Epithelial cell of proximal tubule (primary cell): ENCODE measurements around the gene CDR2. TPM values are rescaled to one million over a fixed set of nuclear protein-coding genes. Genes with fewer than 3 reads are reported as not detected.

Experiments used
- DNase-seq: peaks from one replicate; pipeline ENCODE4 v3.0.0-alpha.2; 2011; ENCODE audit warnings: low read depth
- H3K4me3 ChIP-seq: 2 replicates; pipeline ENCODE4 v1.5.1; 2011; ENCODE audit warnings: low read depth, mild to moderate bottlenecking, low read length
- total RNA-seq: library from RNA; depleted of rRNA; stranded (reverse); fragments of >200 nt; gene quantifications from 2 replicates; pipeline ENCODE4 v1.2.3, GENCODE V29; 2015
- TF ChIP-seq, protein P1 (sequence below): conservative IDR thresholded peaks from 2 replicates; pipeline ENCODE4 v1.5.1; 2012; ENCODE audit warnings: low read depth, mild to moderate bottlenecking, low read length

The CDR2 gene
- total RNA-seq, 1 donor from 2014 or later, result 37.0 TPM

- no peak overlapping the region for H3K4me3 ChIP-seq
- TF ChIP-seq, protein P1, sequence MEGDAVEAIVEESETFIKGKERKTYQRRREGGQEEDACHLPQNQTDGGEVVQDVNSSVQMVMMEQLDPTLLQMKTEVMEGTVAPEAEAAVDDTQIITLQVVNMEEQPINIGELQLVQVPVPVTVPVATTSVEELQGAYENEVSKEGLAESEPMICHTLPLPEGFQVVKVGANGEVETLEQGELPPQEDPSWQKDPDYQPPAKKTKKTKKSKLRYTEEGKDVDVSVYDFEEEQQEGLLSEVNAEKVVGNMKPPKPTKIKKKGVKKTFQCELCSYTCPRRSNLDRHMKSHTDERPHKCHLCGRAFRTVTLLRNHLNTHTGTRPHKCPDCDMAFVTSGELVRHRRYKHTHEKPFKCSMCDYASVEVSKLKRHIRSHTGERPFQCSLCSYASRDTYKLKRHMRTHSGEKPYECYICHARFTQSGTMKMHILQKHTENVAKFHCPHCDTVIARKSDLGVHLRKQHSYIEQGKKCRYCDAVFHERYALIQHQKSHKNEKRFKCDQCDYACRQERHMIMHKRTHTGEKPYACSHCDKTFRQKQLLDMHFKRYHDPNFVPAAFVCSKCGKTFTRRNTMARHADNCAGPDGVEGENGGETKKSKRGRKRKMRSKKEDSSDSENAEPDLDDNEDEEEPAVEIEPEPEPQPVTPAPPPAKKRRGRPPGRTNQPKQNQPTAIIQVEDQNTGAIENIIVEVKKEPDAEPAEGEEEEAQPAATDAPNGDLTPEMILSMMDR, result no peak
- DNase-seq, result no peak
Measured at GRCh38 chr16:22417019-22417418, 42.6 kb upstream of the CDR2 start.

DNA sequence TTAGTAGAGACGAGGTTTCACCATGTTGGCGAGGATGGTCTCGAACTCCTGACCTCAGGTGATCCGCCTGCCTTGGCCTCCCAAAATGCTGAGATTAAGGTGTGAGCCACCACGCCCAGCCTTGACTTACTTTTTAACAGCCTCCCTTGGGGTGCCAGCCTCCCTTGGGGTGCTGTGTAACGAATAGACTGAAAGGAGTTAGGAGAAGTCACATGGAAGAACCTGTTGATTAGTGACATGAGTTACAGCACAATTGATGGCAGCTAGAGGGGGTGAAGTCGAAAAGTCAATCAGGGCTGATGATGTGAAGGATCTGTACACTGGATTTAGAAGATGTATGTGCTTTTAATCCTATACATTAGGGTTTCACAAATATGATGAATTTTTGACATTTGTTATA, 39.4 kb upstream of the CDR2 start:
- TF ChIP-seq, protein P1, result no peak
- H3K4me3 ChIP-seq, result no peak overlapping the region
- no peak for DNase-seq

- no peak for DNase-seq
- H3K4me3 ChIP-seq, result no peak overlapping the region
- TF ChIP-seq, protein P1, result no peak
Measured at GRCh38 chr16:22407486-22407885, 33.1 kb upstream of the CDR2 start.

DNA sequence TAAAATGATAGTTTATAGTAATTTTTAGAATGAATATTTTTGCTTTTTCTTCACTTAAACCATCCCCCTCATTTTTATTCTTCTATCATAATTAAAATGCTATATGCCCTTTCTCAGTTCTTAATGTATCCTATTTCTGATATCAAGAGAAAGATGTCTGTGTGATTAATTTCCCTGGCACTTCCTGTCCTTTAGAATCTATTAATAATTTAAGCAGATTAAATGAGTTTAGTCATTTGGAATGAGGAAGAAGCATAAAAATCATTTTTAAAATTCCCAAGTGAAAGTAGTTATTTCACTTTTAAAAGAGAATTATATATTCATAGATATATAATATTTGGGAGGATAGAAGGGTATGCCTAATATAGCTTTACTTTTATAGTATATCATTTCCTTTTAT, 27.8 kb upstream of the CDR2 start:
- TF ChIP-seq, protein P1, result no peak
- H3K4me3 ChIP-seq, result no peak overlapping the region
- DNase-seq, result no peak

GRCh38 chr16:22400900-22401299, 26.5 kb upstream of the CDR2 start:
- TF ChIP-seq, protein P1, result no peak
- DNase-seq, result no peak
- no peak overlapping the region for H3K4me3 ChIP-seq

DNA sequence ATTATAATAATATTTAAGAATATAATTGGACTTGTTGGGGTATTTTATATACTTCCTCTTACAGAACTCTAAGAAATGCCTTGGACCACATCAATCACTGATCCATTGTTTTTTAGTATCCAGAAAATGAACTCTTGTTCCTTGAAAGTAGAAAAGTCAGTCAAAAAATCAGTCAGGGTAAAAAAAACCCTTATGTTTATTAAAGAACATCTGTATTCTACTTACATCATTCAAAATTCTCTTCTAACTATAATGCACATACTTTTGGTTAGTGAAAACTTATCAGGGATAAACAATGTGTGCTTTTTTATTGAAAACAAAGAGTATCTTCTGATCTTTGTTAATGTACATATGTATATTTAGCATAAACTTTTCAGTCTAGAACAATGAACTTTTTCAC, 23.5 kb upstream of the CDR2 start:
- H3K4me3 ChIP-seq, result no peak overlapping the region
- TF ChIP-seq, protein P1, result no peak
- DNase-seq, result no peak

GRCh38 chr16:22397464-22397863, 23.0 kb upstream of the CDR2 start:
- H3K4me3 ChIP-seq, result no peak overlapping the region
- TF ChIP-seq, protein P1, result no peak
- DNase-seq, result peak; percentile 69
